ENCODE data around the gene SPATA46. TPM values are rescaled to one million over a fixed set of nuclear protein-coding genes. Genes with fewer than 3 reads are reported as not detected.

Gene SPATA46
- total RNA-seq, 1 donor from 2014 or later, result not detected

- Mint-ChIP-seq H3K27me3 (ENCODE audit: unreplicated experiment) (peaks cover 7% of the 10 kb centered on the region), H3K27ac (ENCODE audit: unreplicated experiment) (peak overlapping the region; percentile 57), H3K36me3 (ENCODE audit: low read depth, unreplicated experiment) (peaks cover 29% of the 10 kb centered on the region), H3K9me3 (ENCODE audit: unreplicated experiment) (no peaks in the 10 kb centered on the region), H3K4me1 (ENCODE audit: unreplicated experiment) (peaks cover 69% of the 10 kb centered on the region), H3K4me3 (ENCODE audit: unreplicated experiment) (no peak overlapping the region)
- no peak for TF ChIP-seq CTCF (IDR thresholded peaks at IDR 0.05; ENCODE audit: unreplicated experiment)
- no peak for DNase-seq (ENCODE audit: low spot score)
Observed at GRCh38 chr1:162388083-162388594, 11.5 kb upstream of the SPATA46 start.

- Mint-ChIP-seq H3K27me3 (ENCODE audit: unreplicated experiment) (peaks cover 7% of the 10 kb centered on the region), H3K27ac (ENCODE audit: unreplicated experiment) (peak overlapping the region; percentile 57), H3K4me3 (ENCODE audit: unreplicated experiment) (no peak overlapping the region), H3K4me1 (ENCODE audit: unreplicated experiment) (peaks cover 69% of the 10 kb centered on the region), H3K36me3 (ENCODE audit: low read depth, unreplicated experiment) (peaks cover 35% of the 10 kb centered on the region), H3K9me3 (ENCODE audit: unreplicated experiment) (no peaks in the 10 kb centered on the region)
- no peak for DNase-seq (ENCODE audit: low spot score)
- no peak for TF ChIP-seq CTCF (IDR thresholded peaks at IDR 0.05; ENCODE audit: unreplicated experiment)
Observed at GRCh38 chr1:162387226-162388082, 10.8 kb upstream of the SPATA46 start.

GRCh38 chr1:162386292-162387225 is 9.9 kb upstream of the SPATA46 start:
- no peak for TF ChIP-seq CTCF (IDR thresholded peaks at IDR 0.05; ENCODE audit: unreplicated experiment)
- Mint-ChIP-seq H3K9me3 (ENCODE audit: unreplicated experiment) (no peaks in the 10 kb centered on the region), H3K4me1 (ENCODE audit: unreplicated experiment) (peaks cover 64% of the 10 kb centered on the region), H3K36me3 (ENCODE audit: low read depth, unreplicated experiment) (peaks cover 35% of the 10 kb centered on the region), H3K27me3 (ENCODE audit: unreplicated experiment) (peaks cover 7% of the 10 kb centered on the region), H3K27ac (ENCODE audit: unreplicated experiment) (peak overlapping the region; percentile 51), H3K4me3 (ENCODE audit: unreplicated experiment) (no peak overlapping the region)
- DNase-seq (ENCODE audit: low spot score), result no peak

GRCh38 chr1:162385702-162386101 is 9.0 kb upstream of the SPATA46 start:
- Mint-ChIP-seq H3K4me1 (ENCODE audit: unreplicated experiment) (peaks cover 61% of the 10 kb centered on the region), H3K27ac (ENCODE audit: unreplicated experiment) (no peak overlapping the region), H3K27me3 (ENCODE audit: unreplicated experiment) (peaks cover 7% of the 10 kb centered on the region), H3K36me3 (ENCODE audit: low read depth, unreplicated experiment) (peaks cover 35% of the 10 kb centered on the region), H3K9me3 (ENCODE audit: unreplicated experiment) (no peaks in the 10 kb centered on the region), H3K4me3 (ENCODE audit: unreplicated experiment) (peak overlapping the region; percentile 56)
- no peak for TF ChIP-seq CTCF (IDR thresholded peaks at IDR 0.05; ENCODE audit: unreplicated experiment)
- DNase-seq (ENCODE audit: low spot score), result no peak
